ENCODE results near the gene LAMTOR5. TPM values are rescaled to one million over a fixed set of nuclear protein-coding genes. Genes with fewer than 3 reads are reported as not detected.

The LAMTOR5 gene
- total RNA-seq, 2 donors from 2014 or later: 89.2 to 101 TPM

DNA sequence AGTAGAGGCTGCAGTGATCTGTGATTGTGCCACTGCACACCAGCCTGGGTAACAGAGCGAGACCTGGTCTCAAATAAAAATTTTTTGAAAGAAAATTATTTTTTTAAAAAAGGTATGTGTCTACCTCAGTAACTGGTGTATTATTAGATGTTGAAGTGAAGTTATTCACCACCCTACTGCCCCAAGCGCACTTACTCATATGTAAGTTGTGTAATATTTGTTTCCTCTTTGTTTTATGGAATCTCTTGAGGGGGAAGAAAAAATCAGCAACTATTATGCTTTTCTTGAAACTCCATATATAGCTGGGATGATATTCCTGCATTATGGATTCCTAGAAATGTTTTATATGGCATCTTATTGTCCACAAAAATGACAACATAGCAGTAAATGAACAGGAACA is 47.1 kb downstream of the LAMTOR5 start:
- no peak overlapping the region for H3K27ac Mint-ChIP-seq
- ATAC-seq (replicated peaks in 1 of 2): no peak
- no peak overlapping the region for H3K4me3 Mint-ChIP-seq
- H3K9me3 Mint-ChIP-seq: no peaks in the 10 kb centered on the region
- peaks cover 18% of the 10 kb centered on the region for H3K4me1 Mint-ChIP-seq (ENCODE audit: low read depth)
- H3K27me3 Mint-ChIP-seq (ENCODE audit: low read depth): no peaks in the 10 kb centered on the region
- no peak for DNase-seq
- peaks cover 7 to 9% of the 10 kb centered on the region in 2 donors for H3K36me3 Mint-ChIP-seq (ENCODE audit: insufficient read depth in 2 of 2)

DNA sequence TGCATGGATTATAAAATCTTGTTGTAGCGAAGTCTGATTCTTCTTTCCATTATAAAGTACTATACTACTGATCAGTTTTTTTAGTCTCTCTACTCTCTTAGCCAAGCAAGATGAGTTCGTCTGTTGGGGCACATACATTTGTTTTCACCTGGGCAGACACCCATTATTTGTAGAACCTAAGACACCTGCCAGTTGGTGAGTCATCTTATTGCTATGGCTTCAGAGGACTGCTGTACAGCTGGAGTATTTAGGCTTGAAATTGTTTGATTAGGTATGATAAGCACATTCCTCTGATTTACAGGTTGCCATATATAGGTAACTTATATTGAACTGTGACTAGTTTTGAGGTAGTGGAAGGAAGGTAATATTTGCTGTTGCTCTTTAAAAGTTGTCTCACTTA is 51.1 kb downstream of the LAMTOR5 start:
- DNase-seq (no peak), ATAC-seq (replicated peaks in 1 of 2) (no peak)
- Mint-ChIP-seq H3K27me3 (ENCODE audit: low read depth) (no peaks in the 10 kb centered on the region), H3K4me3 (no peak overlapping the region), H3K9me3 (no peaks in the 10 kb centered on the region), H3K27ac (peak overlapping the region; percentile 63), H3K4me1 (ENCODE audit: low read depth) (peaks cover 31% of the 10 kb centered on the region), H3K36me3 (ENCODE audit: insufficient read depth in 2 of 2) (peaks cover 2 to 9% of the 10 kb centered on the region in 2 donors)

DNA sequence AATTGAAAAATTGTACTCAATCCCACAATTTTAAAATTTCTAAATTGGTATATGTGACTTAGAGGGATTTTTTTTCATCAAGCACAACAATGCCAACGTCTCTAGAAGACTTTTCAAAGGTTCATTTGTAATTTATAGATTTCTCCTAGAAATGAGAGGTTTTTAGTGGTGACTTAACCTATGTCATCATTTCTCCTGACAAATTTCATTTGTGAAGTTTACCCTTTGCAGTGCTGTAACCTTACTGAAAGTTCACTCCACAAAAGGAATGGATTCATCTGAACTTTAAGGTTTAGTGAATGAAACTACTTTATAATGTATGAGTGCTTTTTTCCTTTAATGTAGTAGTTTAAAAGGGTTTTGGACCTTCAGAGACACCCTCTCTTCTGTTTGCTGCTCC is 52.2 kb downstream of the LAMTOR5 start:
- Mint-ChIP-seq H3K36me3 (ENCODE audit: insufficient read depth in 2 of 2) (peaks cover 2 to 9% of the 10 kb centered on the region in 2 donors), H3K9me3 (no peaks in the 10 kb centered on the region), H3K27me3 (ENCODE audit: low read depth) (no peaks in the 10 kb centered on the region), H3K4me1 (ENCODE audit: low read depth) (peaks cover 33% of the 10 kb centered on the region), H3K27ac (peak overlapping the region; percentile 63), H3K4me3 (no peak overlapping the region)
- DNase-seq: no peak
- ATAC-seq (replicated peaks in 1 of 2): no peak

Other genes with a start within 250 kb of the LAMTOR5 start
- gene KCNC4, start 197.4 kb downstream of the LAMTOR5 start, total RNA-seq: 10 to 100 TPM; 19.8 to 28.9 TPM
- gene RBM15, start 68.3 kb downstream of the LAMTOR5 start, total RNA-seq: 10 to 100 TPM; 75.0 to 77.8 TPM
- under 1 TPM; 0.44 to 0.58 TPM for gene SLC16A4, start 16.7 kb downstream of the LAMTOR5 start, total RNA-seq
- gene PROK1, start 43.5 kb upstream of the LAMTOR5 start, total RNA-seq: under 1 TPM in 1 of 2 donors, not detected in 1; 0.17 TPM
- not detected for gene KCNA10, start 111.5 kb upstream of the LAMTOR5 start, total RNA-seq
- gene KCNA2, start 198.7 kb upstream of the LAMTOR5 start, total RNA-seq: 1 to 10 TPM in 1 of 2 donors, under 1 TPM in 1; 0.46 to 2.4 TPM